ENCODE measurements around the gene PID1.

GRCh38 chr2:229273006-229273722 is 2.1 kb upstream of the PID1 start:
- TF ChIP-seq POLR2AphosphoS5 (IDR thresholded peaks at IDR 0.05; ENCODE audit: low read depth, low read length) (no peak), POLR2A (IDR thresholded peaks at IDR 0.05; ENCODE audit: low read depth, low read length) (no peak), TAF1 (IDR thresholded peaks at IDR 0.05; ENCODE audit: low read depth, low read length) (no peak), POU2F2 (IDR thresholded peaks at IDR 0.05; ENCODE audit: low read depth, low read length) (no peak), SPI1 (IDR thresholded peaks at IDR 0.05; ENCODE audit: low read depth, low read length) (no peak)

Data from GM12891 (cell line).